Esophagus mucosa (tissue), 1 donor: ENCODE data around the gene SLC7A7. TPM values are rescaled to one million over a fixed set of nuclear protein-coding genes. Genes with fewer than 3 reads are reported as not detected.
"Not testable (repeated sequence)": the region's sequence is repeated elsewhere in the genome, so short reads cannot be mapped to it uniquely, and the experiment has no call there.

ENCODE experiments used
- ATAC-seq: fragments of 200-7000 bp; cut with Tn5 transposase; one replicate; pipeline ENCODE4 v1.9.1; 2020
- total RNA-seq: library from RNA; stranded (reverse); gene quantifications from one replicate; pipeline ENCODE4 v1.2.4, GENCODE V29; 2023
- donor health status: DM: yes; HTN: yes; CAD: no.

The SLC7A7 gene
- total RNA-seq, 1 donor from 2014 or later = 1.4 TPM

GRCh38 chr14:22820731-22821130 is 5.5 kb upstream of the SLC7A7 start:
- no peak for ATAC-seq

GRCh38 chr14:22819151-22819988 is 4.1 kb upstream of the SLC7A7 start:
- ATAC-seq = no peak

GRCh38 chr14:22814373-22814772 is 862 bp downstream of the SLC7A7 start:
- no peak for ATAC-seq

- ATAC-seq = peak; percentile 8
Measured at GRCh38 chr14:22813145-22813544, 2.1 kb downstream of the SLC7A7 start.

- no peak for ATAC-seq
Measured at GRCh38 chr14:22812744-22813143, 2.5 kb downstream of the SLC7A7 start.

- no peak for ATAC-seq
Measured at GRCh38 chr14:22811722-22812121, 3.5 kb downstream of the SLC7A7 start.

GRCh38 chr14:22808388-22809209 is 6.6 kb downstream of the SLC7A7 start:
- no peak for ATAC-seq

- no peak for ATAC-seq
Measured at GRCh38 chr14:22807432-22808087, 7.7 kb downstream of the SLC7A7 start.

GRCh38 chr14:22805235-22805634 is 10.0 kb downstream of the SLC7A7 start:
- ATAC-seq = not testable (repeated sequence)

GRCh38 chr14:22803687-22803974 is 11.6 kb downstream of the SLC7A7 start:
- ATAC-seq = no peak

- ATAC-seq = no peak
Measured at GRCh38 chr14:22802860-22803686, 12.2 kb downstream of the SLC7A7 start.

- no peak for ATAC-seq
Measured at GRCh38 chr14:22801716-22802115, 13.5 kb downstream of the SLC7A7 start.

GRCh38 chr14:22800346-22800745 is 14.9 kb downstream of the SLC7A7 start:
- ATAC-seq = no peak

GRCh38 chr14:22798528-22798927 is 16.7 kb downstream of the SLC7A7 start:
- ATAC-seq = no peak

- ATAC-seq = no peak
Measured at GRCh38 chr14:22797017-22797917, 18.0 kb downstream of the SLC7A7 start.

- ATAC-seq = no peak
Measured at GRCh38 chr14:22796087-22796707, 19.0 kb downstream of the SLC7A7 start.

GRCh38 chr14:22794551-22794951 is 20.7 kb downstream of the SLC7A7 start:
- ATAC-seq = no peak

- no peak for ATAC-seq
Measured at GRCh38 chr14:22793976-22794375, 21.3 kb downstream of the SLC7A7 start.

GRCh38 chr14:22793550-22793949 is 21.7 kb downstream of the SLC7A7 start:
- ATAC-seq = not testable (repeated sequence)

- ATAC-seq = no peak
Measured at GRCh38 chr14:22792158-22792557, 23.1 kb downstream of the SLC7A7 start.

- ATAC-seq = no peak
Measured at GRCh38 chr14:22791301-22791700, 23.9 kb downstream of the SLC7A7 start.
